H9 (cell line): ENCODE measurements around the gene COL8A2. TPM values are rescaled to one million over a fixed set of nuclear protein-coding genes. Genes with fewer than 3 reads are reported as not detected.

Experiments
- DNase-seq: peaks from one replicate; pipeline ENCODE4 v3.0.0-alpha.2; 2017
- H2AFZ ChIP-seq: one replicate; pipeline ENCODE4 v1.6.1; 2013; ENCODE audit warnings: mild to moderate bottlenecking, low read length, control low read depth, moderate library complexity
- H2AK5ac ChIP-seq: 2 replicates; pipeline ENCODE4 v1.6.1; 2013; ENCODE audit warnings: low read length, control low read depth, mixed read lengths; ENCODE audit not compliant: insufficient read length
- H2BK120ac ChIP-seq: one replicate; pipeline ENCODE4 v1.6.1; 2013; ENCODE audit warnings: low read depth, mild to moderate bottlenecking, low read length, control low read depth, inconsistent platforms; ENCODE audit not compliant: poor library complexity, severe bottlenecking
- H2BK12ac ChIP-seq: 2 replicates; pipeline ENCODE4 v1.6.1; 2013; ENCODE audit warnings: low read length, control low read depth, mixed read lengths, low read depth; ENCODE audit not compliant: insufficient read length
- H2BK15ac ChIP-seq: 2 replicates; pipeline ENCODE4 v1.6.1; 2013; ENCODE audit warnings: low read depth, low read length, control low read depth
- H2BK20ac ChIP-seq: one replicate; pipeline ENCODE4 v1.6.1; 2013; ENCODE audit warnings: low read depth, mild to moderate bottlenecking, low read length, control low read depth, inconsistent platforms; ENCODE audit not compliant: poor library complexity, severe bottlenecking
- H2BK5ac ChIP-seq: 2 replicates; pipeline ENCODE4 v1.6.1; 2013; ENCODE audit warnings: low read length, control low read depth, mixed read lengths; ENCODE audit not compliant: insufficient read length
- H3K14ac ChIP-seq: 2 replicates; pipeline ENCODE4 v1.6.1; 2013; ENCODE audit warnings: low read length, control low read depth; ENCODE audit not compliant: insufficient read depth
- H3K18ac ChIP-seq: 2 replicates; pipeline ENCODE4 v1.6.1; 2013; ENCODE audit warnings: low read depth, mild to moderate bottlenecking, mixed read lengths, low read length, control low read depth; ENCODE audit not compliant: insufficient read length
- H3K23ac ChIP-seq: 2 replicates; pipeline ENCODE4 v1.6.1; 2013; ENCODE audit warnings: low read length, control low read depth, mixed read lengths, low read depth; ENCODE audit not compliant: insufficient read length
- H3K23me2 ChIP-seq: 2 replicates; pipeline ENCODE4 v1.6.1; 2013; ENCODE audit warnings: low read depth, mild to moderate bottlenecking, mixed read lengths, low read length, control low read depth; ENCODE audit not compliant: insufficient read length, poor library complexity, severe bottlenecking
- H3K27ac ChIP-seq: 2 replicates; pipeline ENCODE4 v1.5.1; 2013; ENCODE audit warnings: low read length, control low read depth, mixed read lengths, low read depth; ENCODE audit not compliant: insufficient read length
- H3K27me3 ChIP-seq: 2 replicates; pipeline ENCODE4 v1.6.1; 2013; ENCODE audit warnings: low read length, control low read depth, inconsistent platforms; ENCODE audit not compliant: insufficient read depth
- H3K4ac ChIP-seq: 2 replicates; pipeline ENCODE4 v1.6.1; 2013; ENCODE audit warnings: low read depth, mild to moderate bottlenecking, control low read depth, inconsistent platforms, low read length, moderate library complexity
- H3K4me1 ChIP-seq: 2 replicates; pipeline ENCODE4 v1.6.1; 2013; ENCODE audit warnings: low read length, control low read depth, inconsistent platforms; ENCODE audit not compliant: insufficient read depth
- H3K4me2 ChIP-seq: 2 replicates; pipeline ENCODE4 v1.6.1; 2013; ENCODE audit warnings: low read length, control low read depth, mixed read lengths; ENCODE audit not compliant: insufficient read length, insufficient read depth
- H3K56ac ChIP-seq: 2 replicates; pipeline ENCODE4 v1.6.1; 2013; ENCODE audit warnings: low read depth, mild to moderate bottlenecking, mixed read lengths, low read length, control low read depth; ENCODE audit not compliant: insufficient read length
- H3K79me1 ChIP-seq: 2 replicates; pipeline ENCODE4 v1.6.1; 2013; ENCODE audit warnings: low read depth, mild to moderate bottlenecking, moderate library complexity, low read length, control low read depth, inconsistent platforms; ENCODE audit not compliant: insufficient read depth, poor library complexity, severe bottlenecking
- H3K79me2 ChIP-seq: 2 replicates; pipeline ENCODE4 v1.6.1; 2013; ENCODE audit warnings: low read length, control low read depth, inconsistent platforms; ENCODE audit not compliant: insufficient read depth
- H3K9ac ChIP-seq: 2 replicates; pipeline ENCODE4 v1.6.1; 2013; ENCODE audit warnings: low read length, control low read depth, mixed read lengths; ENCODE audit not compliant: insufficient read length; ENCODE audit errors: extremely low read depth
- H3K9me3 ChIP-seq: one replicate; pipeline ENCODE4 v1.6.1; 2013; ENCODE audit warnings: low read depth, low read length, inconsistent platforms; ENCODE audit not compliant: control insufficient read depth
- H3T11ph ChIP-seq: one replicate; pipeline ENCODE4 v1.6.1; 2013; ENCODE audit warnings: mild to moderate bottlenecking, low read length, control low read depth, inconsistent platforms
- H4K20me1 ChIP-seq: one replicate; pipeline ENCODE4 v1.6.1; 2013; ENCODE audit not compliant: control insufficient read depth, insufficient read length, insufficient read depth
- H4K5ac ChIP-seq: 2 replicates; pipeline ENCODE4 v1.6.1; 2013; ENCODE audit warnings: low read depth, mild to moderate bottlenecking, mixed read lengths, low read length, control low read depth; ENCODE audit not compliant: insufficient read length
- H4K8ac ChIP-seq: replicated peaks from 2 replicates; pipeline ENCODE4 v1.6.1; 2013; ENCODE audit warnings: low read length, control low read depth, mixed read lengths, low read depth; ENCODE audit not compliant: insufficient read length
- H4K91ac ChIP-seq: 2 replicates; pipeline ENCODE4 v1.6.1; 2013; ENCODE audit warnings: low read depth, mild to moderate bottlenecking, moderate library complexity, mixed read lengths, low read length, control low read depth; ENCODE audit not compliant: insufficient read length
- H3K27ac Mint-ChIP-seq, 3 experiments: 2 replicates in 2 of 3; 3 replicates in 1 of 3; pipeline ENCODE4 v1.8.0; 2020 to 2021; ENCODE audit warnings: mixed read lengths in 3 of 3, mild to moderate bottlenecking in 1 of 3, moderate library complexity in 1 of 3
- H3K27me3 Mint-ChIP-seq: 2 replicates; pipeline ENCODE4 v1.8.0; 2021; ENCODE audit warnings: low read depth, mild to moderate bottlenecking, moderate library complexity, mixed read lengths
- H3K36me3 Mint-ChIP-seq, 3 experiments: 2 replicates in 2 of 3; 3 replicates in 1 of 3; pipeline ENCODE4 v1.8.0; 2020 to 2021; ENCODE audit warnings: low read depth in 3 of 3, mixed read lengths in 3 of 3; ENCODE audit not compliant: insufficient read depth in 1 of 3
- H3K4me1 Mint-ChIP-seq, 2 experiments: 2 replicates each; pipeline ENCODE4 v1.8.0; 2020; ENCODE audit warnings: mixed read lengths in 2 of 2
- H3K4me3 Mint-ChIP-seq, 2 experiments: 2 replicates in 1 of 2; 3 replicates in 1 of 2; pipeline ENCODE4 v1.8.0; 2020 to 2021; ENCODE audit warnings: mild to moderate bottlenecking in 2 of 2, mixed read lengths in 2 of 2, moderate library complexity in 1 of 2
- H3K9me3 Mint-ChIP-seq, 2 experiments: 2 replicates in 1 of 2; 3 replicates in 1 of 2; pipeline ENCODE4 v1.8.0; 2020; ENCODE audit warnings: mild to moderate bottlenecking in 2 of 2, mixed read lengths in 2 of 2, moderate library complexity in 1 of 2
- WGBS: extraction: QIAGEN DNeasy Blood & Tissue Kit; methylation state at CpG from one replicate; pipeline ENCODE4 v1.1.7; 2013; ENCODE audit warnings: missing lambda C conversion rate, low lambda C conversion rate, mixed read lengths; ENCODE audit not compliant: insufficient read length; ENCODE audit errors: extremely low coverage; 5-methylcytosine and 5-hydroxymethylcytosine counted together
- total RNA-seq: library from RNA; stranded (reverse); gene quantifications from 2 replicates; pipeline ENCODE4 v1.2.1, GENCODE V29; 2021
- TF ChIP-seq, protein P1 (sequence below): fragments of 200-600 bp; sonication (generic); conservative IDR thresholded peaks from 3 replicates; pipeline ENCODE4 v1.8.0; 2021; ENCODE audit warnings: antibody characterized with exemption, mild to moderate bottlenecking

Gene COL8A2
- total RNA-seq, 1 experiment from 2014 or later = 1.5 TPM

DNA sequence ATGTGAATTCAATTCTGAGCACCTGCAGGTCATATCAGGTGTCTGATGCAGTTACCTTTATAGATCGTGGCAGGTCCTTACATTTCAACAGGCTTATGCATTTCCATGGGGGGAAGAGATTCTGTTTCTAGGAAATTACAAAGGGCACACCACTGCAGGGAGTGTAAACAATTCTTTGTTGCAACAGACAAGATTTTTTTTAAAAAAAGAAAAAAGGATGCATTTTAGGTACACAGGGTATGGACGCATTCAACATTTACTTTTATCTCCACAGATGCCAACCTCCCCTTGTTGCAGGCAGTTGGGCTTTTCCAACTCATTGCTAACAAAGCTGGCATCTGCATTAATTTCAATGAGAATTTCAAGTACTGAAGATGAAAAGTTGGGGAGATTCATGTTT is 54.7 kb downstream of the COL8A2 start:
- Mint-ChIP-seq H3K9me3 (no peaks in the 10 kb centered on the region; a peak in 1 of 5 replicates), H3K4me3 (no peak overlapping the region), H3K27ac (no peak overlapping the region), H3K27me3 (no peaks in the 10 kb centered on the region), H3K36me3 (no peaks in the 10 kb centered on the region), H3K4me1 (peaks cover 8 to 10% of the 10 kb centered on the region in 2 experiments)
- Histone ChIP-seq H3K4me2 (no peak overlapping the region), H3K9me3 (no peaks in the 10 kb centered on the region), H3T11ph (no peak overlapping the region), H4K8ac (no peak overlapping the region), H4K91ac (no peak overlapping the region), H3K14ac (no peak overlapping the region), H4K5ac (no peak overlapping the region), H3K79me2 (no peaks in the 10 kb centered on the region), H3K23ac (no peak overlapping the region), H3K56ac (no peak overlapping the region), H2BK15ac (no peak overlapping the region), H3K23me2 (no peaks in the 10 kb centered on the region), H2BK20ac (no peak overlapping the region), H3K18ac (no peak overlapping the region), H3K4ac (no peak overlapping the region), H3K4me1 (no peaks in the 10 kb centered on the region), H3K9ac (no peak overlapping the region), H3K27me3 (no peaks in the 10 kb centered on the region), H4K20me1 (no peaks in the 10 kb centered on the region), H2BK120ac (no peak overlapping the region), H2AFZ (no peak overlapping the region), H2BK5ac (no peak overlapping the region), H2BK12ac (no peak overlapping the region), H3K79me1 (no peaks in the 10 kb centered on the region), H3K27ac (no peak overlapping the region), H2AK5ac (no peak overlapping the region)
- no peak for DNase-seq
- TF ChIP-seq, protein P1, sequence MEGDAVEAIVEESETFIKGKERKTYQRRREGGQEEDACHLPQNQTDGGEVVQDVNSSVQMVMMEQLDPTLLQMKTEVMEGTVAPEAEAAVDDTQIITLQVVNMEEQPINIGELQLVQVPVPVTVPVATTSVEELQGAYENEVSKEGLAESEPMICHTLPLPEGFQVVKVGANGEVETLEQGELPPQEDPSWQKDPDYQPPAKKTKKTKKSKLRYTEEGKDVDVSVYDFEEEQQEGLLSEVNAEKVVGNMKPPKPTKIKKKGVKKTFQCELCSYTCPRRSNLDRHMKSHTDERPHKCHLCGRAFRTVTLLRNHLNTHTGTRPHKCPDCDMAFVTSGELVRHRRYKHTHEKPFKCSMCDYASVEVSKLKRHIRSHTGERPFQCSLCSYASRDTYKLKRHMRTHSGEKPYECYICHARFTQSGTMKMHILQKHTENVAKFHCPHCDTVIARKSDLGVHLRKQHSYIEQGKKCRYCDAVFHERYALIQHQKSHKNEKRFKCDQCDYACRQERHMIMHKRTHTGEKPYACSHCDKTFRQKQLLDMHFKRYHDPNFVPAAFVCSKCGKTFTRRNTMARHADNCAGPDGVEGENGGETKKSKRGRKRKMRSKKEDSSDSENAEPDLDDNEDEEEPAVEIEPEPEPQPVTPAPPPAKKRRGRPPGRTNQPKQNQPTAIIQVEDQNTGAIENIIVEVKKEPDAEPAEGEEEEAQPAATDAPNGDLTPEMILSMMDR = no peak
- no CpG with 5 or more reads among the region's 2 CpGs for WGBS
